GM21528 (cell line): ENCODE measurements around the gene CHEK2.
"Not testable (repeated sequence)": the region's sequence is repeated elsewhere in the genome, so short reads cannot be mapped to it uniquely, and the experiment has no call there.

ENCODE experiments used
- ATAC-seq: cut with Tn5 transposase; IDR thresholded peaks from one replicate; pipeline ENCODE4 v1.9.1; 2021; ENCODE audit warnings: mild to moderate bottlenecking, moderate library complexity; ENCODE audit not compliant: unreplicated experiment, low FRiP score

Gene CHEK2

GRCh38 chr22:28741785-28742561 is at the start of gene CHEK2, which contains the start of gene HSCB:
Gene CHEK2, minus strand, starts transcription at chr22:28741820. Its CDS starts 7,099 bp downstream, at chr22:28734721.
Gene HSCB, plus strand, starts transcription at chr22:28742039. Its CDS starts 57 bp downstream, at chr22:28742096.
- ATAC-seq: peak; percentile 87

DNA sequence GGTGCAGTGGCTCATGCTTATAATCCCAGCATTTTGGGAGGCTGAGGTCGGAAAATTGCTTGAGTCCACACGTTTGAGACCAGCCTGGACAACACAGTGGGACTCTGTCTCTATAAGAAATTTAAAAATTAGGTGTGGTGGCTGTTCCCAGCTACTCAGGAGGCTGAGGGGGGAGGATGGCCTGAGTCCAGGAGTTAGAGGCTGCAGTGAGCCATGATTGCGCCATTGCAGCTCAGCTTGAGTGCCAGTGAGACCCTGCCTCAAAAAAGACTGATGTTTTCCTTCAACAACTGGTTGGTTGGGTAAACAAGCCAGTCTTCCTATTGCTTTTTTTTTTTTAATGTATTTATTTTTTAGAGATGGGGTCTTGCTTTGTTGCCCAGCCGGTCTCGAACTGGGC is 49.5 kb upstream of the CHEK2 start:
- no peak for ATAC-seq

DNA sequence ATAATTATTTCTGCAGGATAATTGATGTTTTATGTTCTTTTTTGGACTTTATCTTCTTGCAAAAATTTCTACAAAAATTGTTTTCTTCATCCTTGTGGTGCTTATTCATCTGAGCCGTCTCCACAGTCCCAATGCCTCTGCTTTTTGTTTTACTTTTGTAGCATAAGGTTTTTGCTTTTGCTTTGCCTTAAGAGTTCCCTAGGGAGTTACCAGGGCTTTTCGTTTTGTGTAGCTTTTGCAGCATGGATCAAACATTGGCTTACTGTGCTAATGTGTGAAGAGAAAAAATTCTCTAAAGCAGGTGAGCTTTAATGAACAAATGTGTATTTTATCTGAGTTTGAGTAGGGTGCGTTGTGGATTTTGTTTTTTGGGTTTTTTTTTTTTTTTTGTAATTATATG is 47.0 kb upstream of the CHEK2 start:
- no peak for ATAC-seq

- no peak for ATAC-seq
Observed at GRCh38 chr22:28783786-28784671, 42.4 kb upstream of the CHEK2 start.

GRCh38 chr22:28780296-28780695 is 38.7 kb upstream of the CHEK2 start:
- no peak for ATAC-seq

DNA sequence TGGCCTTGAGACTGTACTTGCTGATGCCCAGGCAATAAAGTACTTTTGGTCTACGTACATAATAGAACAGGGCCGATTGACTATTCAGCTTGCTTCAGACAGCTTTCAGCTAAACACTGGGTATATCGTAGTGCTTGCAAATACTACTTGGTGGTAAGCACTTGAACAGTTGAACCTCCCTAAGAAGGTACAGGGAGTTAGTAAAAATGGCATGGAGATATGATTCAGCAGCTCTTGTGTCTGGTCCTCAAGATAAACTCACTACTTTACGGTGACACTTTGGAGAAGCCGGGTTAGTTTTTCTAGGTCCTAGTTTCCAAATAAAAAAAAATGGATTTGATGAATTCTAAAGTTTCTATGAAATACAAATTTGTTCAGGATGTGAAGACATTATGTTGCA is 38.2 kb upstream of the CHEK2 start:
- ATAC-seq: no peak

GRCh38 chr22:28774378-28774777 is 32.8 kb upstream of the CHEK2 start:
- no peak for ATAC-seq

GRCh38 chr22:28773461-28773867 is 31.8 kb upstream of the CHEK2 start:
- ATAC-seq: peak; percentile 29

GRCh38 chr22:28772633-28773460 is 31.2 kb upstream of the CHEK2 start, which contains the start of gene CCDC117:
Gene CCDC117, plus strand, starts transcription at chr22:28772695. Its CDS starts 155 bp downstream, at chr22:28772850.
- ATAC-seq: peak; percentile 88

- ATAC-seq: no peak
Observed at GRCh38 chr22:28771195-28771791, 29.7 kb upstream of the CHEK2 start.

- no peak for ATAC-seq
Observed at GRCh38 chr22:28769394-28770085, 27.9 kb upstream of the CHEK2 start.

DNA sequence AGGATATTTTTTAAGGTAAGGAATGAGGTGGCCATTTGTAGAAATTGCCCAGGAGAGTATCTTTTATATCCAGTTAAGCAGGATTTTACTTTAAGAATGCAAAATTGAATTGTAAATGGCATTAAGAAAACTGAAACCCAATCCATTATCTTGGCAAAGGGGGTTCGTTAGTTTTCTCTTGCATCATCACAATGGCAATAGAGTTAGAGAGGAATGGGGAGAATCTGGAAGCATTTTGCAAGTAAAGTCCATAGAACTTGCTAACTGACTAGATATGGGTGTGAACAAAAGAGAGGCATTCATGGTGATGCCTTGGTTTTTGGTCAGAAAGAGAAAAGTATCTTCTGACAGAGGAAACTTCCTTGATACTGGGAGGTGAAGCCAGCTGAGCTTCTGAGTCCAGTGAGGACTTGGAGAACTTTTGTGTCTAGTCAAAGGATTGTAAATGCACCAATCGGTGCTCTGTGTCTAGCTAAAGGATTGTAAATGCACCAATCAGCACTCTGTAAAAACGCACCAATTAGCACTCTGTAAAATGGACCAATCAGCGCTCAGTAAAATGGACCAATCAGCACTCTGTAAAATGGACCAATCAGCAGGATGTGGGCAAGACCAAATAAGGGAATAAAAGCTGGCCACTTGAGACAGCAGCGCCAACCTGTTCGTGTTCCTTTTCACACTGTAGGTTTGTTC is 27.2 kb upstream of the CHEK2 start:
- no peak for ATAC-seq

DNA sequence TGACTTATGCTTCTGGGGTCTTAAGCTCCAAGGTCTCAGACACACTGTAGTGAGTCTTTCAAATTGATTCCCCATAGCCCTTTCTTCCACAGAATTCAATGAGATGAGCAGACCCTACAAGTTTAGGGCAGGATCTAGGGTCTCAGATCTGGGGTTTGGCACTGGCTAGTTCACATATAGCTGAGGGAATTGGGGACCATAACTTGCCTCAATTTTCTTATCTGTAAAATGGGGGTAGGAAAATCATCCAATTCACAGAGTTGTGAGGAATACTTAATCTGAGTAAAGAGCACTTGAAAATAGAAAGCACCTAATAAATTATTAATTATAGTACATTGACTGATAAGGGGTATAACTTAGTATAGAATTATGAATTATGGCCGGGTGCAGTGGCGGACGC is 25.0 kb upstream of the CHEK2 start:
- no peak for ATAC-seq

DNA sequence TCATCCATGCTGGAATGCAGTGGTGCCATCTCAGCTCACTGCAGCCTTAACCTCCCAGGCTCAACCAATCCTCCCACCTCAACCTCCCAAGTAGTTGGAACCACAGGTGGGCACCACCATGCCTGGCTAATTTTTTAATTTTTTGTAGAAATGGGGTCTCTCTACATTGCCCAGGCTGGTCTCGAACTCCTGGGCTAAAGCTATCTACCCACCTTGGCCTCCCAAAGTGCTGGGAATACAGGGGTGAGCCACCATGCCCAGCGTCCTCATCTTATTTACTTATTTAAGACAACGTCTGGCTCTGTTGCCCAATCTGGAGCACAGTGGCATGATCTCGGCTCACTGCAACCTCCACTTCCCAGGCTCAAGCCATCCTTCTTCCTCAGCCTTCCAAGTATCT is 20.4 kb upstream of the CHEK2 start:
- ATAC-seq: not testable (repeated sequence)

DNA sequence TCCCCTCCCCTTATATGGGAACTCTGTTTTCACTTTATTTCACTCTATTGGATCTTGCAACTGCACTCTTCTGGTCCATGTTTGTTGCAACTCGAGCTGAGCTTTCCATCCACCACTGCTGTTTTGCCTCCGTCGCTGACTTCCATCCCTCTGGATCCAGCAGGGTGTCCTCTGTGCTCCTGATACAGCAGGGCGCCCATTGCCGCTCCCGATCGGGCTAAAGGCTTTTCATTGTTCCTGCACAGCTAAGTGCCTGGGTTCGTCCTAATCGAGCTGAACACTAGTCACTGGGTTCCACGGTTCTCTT is 19.8 kb upstream of the CHEK2 start:
- ATAC-seq: no peak

DNA sequence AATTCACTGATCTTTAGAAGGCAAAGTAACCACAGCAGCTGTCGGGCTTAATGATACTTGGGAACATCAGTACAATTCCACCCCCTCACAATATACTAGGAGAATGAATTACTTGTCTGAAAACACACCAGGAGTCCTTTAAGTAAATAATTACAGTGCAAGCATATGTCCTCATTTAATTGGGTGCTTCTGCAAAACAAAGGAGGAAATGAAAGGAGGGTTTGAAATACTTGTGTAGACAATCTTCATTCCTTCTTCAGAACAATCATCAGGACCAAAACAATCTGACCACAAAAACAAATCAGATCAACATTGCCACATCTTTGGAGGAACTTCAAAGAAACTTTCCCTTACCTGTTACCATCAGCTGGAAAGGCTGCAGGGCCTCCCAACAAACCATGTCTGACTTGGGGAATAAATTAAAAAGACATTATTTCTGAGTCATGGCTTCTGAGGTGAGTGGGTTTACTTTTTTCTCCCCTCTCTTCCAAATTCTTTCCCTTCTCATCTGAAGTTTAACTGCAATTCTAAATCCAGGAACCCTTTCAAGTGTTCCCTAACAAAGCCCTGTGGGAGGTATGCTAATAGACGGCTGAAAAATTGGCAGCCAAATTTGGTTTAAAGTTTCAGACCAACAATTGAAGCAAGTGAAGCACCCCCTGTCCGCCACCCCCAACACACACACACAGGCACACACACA is 18.4 kb upstream of the CHEK2 start:
- ATAC-seq: no peak

GRCh38 chr22:28754512-28754911 is 12.9 kb upstream of the CHEK2 start:
- not testable (repeated sequence) for ATAC-seq

- no peak for ATAC-seq
Observed at GRCh38 chr22:28750471-28750881, 8.9 kb upstream of the CHEK2 start.
